HepG2 (cell line): ENCODE data around the gene APRT. TPM values are rescaled to one million over a fixed set of nuclear protein-coding genes. Genes with fewer than 3 reads are reported as not detected.

Experiments used
- DNMT3B ChIP-seq: conservative IDR thresholded peaks from 2 replicates; pipeline ENCODE4 v1.6.1; 2016; ENCODE audit warnings: missing biosample characterization, control low read depth
- DPF2 ChIP-seq: sonication (generic); formaldehyde crosslinking; IDR thresholded peaks from 2 replicates; pipeline ENCODE4 v1.4.0; 2020; ENCODE audit warnings: mild to moderate bottlenecking, low read depth, missing genetic modification reagents, borderline replicate concordance
- MAFG ChIP-seq: sonication (generic); formaldehyde crosslinking; IDR thresholded peaks from 2 replicates; pipeline ENCODE4 v1.5.1; 2020; ENCODE audit warnings: mild to moderate bottlenecking, missing genetic modification reagents
- MED1 ChIP-seq: sonication (generic); formaldehyde crosslinking; IDR thresholded peaks from 2 replicates; pipeline ENCODE4 v1.4.0; 2020; ENCODE audit warnings: missing genetic modification reagents
- NONO ChIP-seq, 2 experiments: fragments of 450-650 bp in 1 of 2; sonication (generic) in 1 of 2; formaldehyde crosslinking in 1 of 2; IDR thresholded peaks in 1 of 2; conservative IDR thresholded peaks in 1 of 2; 2 replicates each; pipeline versions ENCODE4 v1.6.1 to v1.8.0; 2017 to 2022; ENCODE audit warnings: mild to moderate bottlenecking in 1 of 2, missing genetic modification reagents in 1 of 2, moderate library complexity in 1 of 2
- RCOR2 ChIP-seq: IDR thresholded peaks from 2 replicates; pipeline ENCODE4 v1.6.1; 2016; ENCODE audit warnings: missing biosample characterization, missing genetic modification reagents
- SP1 ChIP-seq, 2 experiments: fragments of 450-650 bp in 1 of 2; sonication (generic) in 1 of 2; formaldehyde crosslinking in 1 of 2; IDR thresholded peaks; 2 replicates each; pipeline versions ENCODE4 v1.4.0 to v1.6.1; 2016 to 2020; ENCODE audit warnings: missing genetic modification reagents in 1 of 2
- ZNF124 ChIP-seq: sonication (generic); formaldehyde crosslinking; IDR thresholded peaks from 2 replicates; pipeline ENCODE4 v1.4.0; 2020; ENCODE audit warnings: missing genetic modification reagents
- ZNF232 ChIP-seq: sonication (generic); formaldehyde crosslinking; IDR thresholded peaks from 2 replicates; pipeline ENCODE4 v1.4.0; 2020; ENCODE audit warnings: missing genetic modification reagents, borderline replicate concordance
- ZNF432 ChIP-seq: sonication (generic); formaldehyde crosslinking; IDR thresholded peaks from 2 replicates; pipeline ENCODE4 v1.5.0; 2020; ENCODE audit warnings: missing genetic modification reagents, mild to moderate bottlenecking, borderline replicate concordance
- ZNF549 ChIP-seq: sonication (generic); formaldehyde crosslinking; IDR thresholded peaks from 2 replicates; pipeline ENCODE4 v1.5.0; 2020; ENCODE audit warnings: missing genetic modification reagents
- ZNF672 ChIP-seq: sonication (generic); formaldehyde crosslinking; IDR thresholded peaks from 2 replicates; pipeline ENCODE4 v1.8.1; 2022; ENCODE audit warnings: missing genetic modification reagents
- ZNF710 ChIP-seq: sonication (generic); formaldehyde crosslinking; IDR thresholded peaks from 2 replicates; pipeline ENCODE4 v1.5.0; 2020; ENCODE audit warnings: mild to moderate bottlenecking, missing genetic modification reagents, borderline replicate concordance
- polyA plus RNA-seq, 8 experiments: library from polyadenylated mRNA; depleted of rRNA in 3 of 8; stranded (reverse) in 7 of 8; unstranded in 1 of 8; fragments of >200 nt; fragmentation: Illumina TruSeq in 4 of 8; extraction: Trizol in 4 of 8; gene quantifications; 2 replicates each; pipeline versions ENCODE4 v1.2.1 to v1.2.3, GENCODE V29; 2011 to 2016; ENCODE audit warnings: low read depth in 4 of 8, missing spikeins in 1 of 8, mixed read lengths in 1 of 8; ENCODE audit not compliant: insufficient read depth in 1 of 8
- total RNA-seq, 5 experiments: library from RNA; depleted of rRNA; stranded (reverse); fragments of >200 nt; fragmentation: Illumina TruSeq; extraction: Trizol; gene quantifications; 2 replicates each; pipeline ENCODE4 v1.2.3, GENCODE V29; 2016; ENCODE audit warnings: low read depth in 1 of 5
- TF ChIP-seq, protein P1 (sequence below): sonication (generic); formaldehyde crosslinking; IDR thresholded peaks from 2 replicates; pipeline ENCODE4 v1.4.0; 2020; ENCODE audit warnings: mild to moderate bottlenecking, low read depth, missing genetic modification reagents
- TF ChIP-seq, protein P2 (sequence below): sonication (generic); formaldehyde crosslinking; IDR thresholded peaks from 2 replicates; pipeline ENCODE4 v1.5.1; 2020; ENCODE audit warnings: mild to moderate bottlenecking, missing genetic modification reagents, moderate library complexity
- TF ChIP-seq, protein P3 (sequence below): IDR thresholded peaks from 2 replicates; pipeline ENCODE4 v1.6.1; 2016; ENCODE audit warnings: missing compliant biosample characterization, missing genetic modification reagents, borderline replicate concordance
- TF ChIP-seq, protein P4 (sequence below): sonication (generic); formaldehyde crosslinking; IDR thresholded peaks from 2 replicates; pipeline ENCODE4 v1.4.0; 2020; ENCODE audit warnings: missing genetic modification reagents, low read depth, mild to moderate bottlenecking, borderline replicate concordance
- TF ChIP-seq, protein P5 (sequence below): sonication (generic); formaldehyde crosslinking; IDR thresholded peaks from 2 replicates; pipeline ENCODE4 v1.8.0; 2022; ENCODE audit warnings: missing genetic modification reagents, low read depth, mild to moderate bottlenecking, borderline replicate concordance

The APRT gene
- total and polyA plus RNA-seq, 2 of the 13 experiments (the other 11 are each of a cell fraction or from before 2014, with no cell fraction given): 155 to 242 TPM

DNA sequence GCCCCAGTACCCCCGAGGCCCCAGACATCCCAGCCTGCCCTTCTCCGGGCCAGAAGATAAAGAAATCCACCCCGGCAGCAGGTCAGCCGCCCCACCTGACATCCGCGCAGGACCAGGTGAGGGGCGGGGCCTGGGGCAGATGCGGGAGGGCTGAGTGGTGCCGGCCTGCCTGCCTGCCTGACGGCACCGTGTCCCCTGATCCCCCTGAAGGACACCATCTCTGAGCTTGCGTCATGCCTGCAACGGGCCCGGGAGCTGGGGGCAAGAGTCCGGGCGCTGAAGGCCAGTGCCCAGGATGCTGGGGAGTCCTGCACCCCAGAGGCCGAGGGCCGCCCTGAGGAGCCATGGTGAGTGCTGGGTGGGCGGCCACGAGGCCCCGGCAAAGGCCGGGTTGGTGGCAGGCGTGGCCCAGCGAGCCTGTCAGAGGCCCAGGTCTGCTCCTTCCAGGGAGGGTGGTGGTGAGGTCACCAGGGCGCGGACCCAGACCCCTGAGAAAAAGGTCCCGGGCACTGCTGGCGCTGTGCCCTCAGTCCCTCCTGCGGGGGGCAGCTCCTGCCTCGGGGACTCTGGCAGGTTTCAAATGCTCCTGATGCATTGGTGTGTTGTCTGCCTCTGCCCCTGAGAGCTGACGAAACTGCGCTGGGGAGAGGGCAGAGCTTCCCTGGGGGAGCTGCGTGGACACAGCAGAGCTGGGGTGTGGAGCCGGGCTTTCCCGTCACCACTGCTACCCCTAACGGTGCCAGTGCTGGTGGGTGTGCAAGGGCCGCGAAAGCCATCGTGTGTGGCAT is 7.0 kb downstream of the APRT start (continued):
- TF ChIP-seq NONO (IDR thresholded peaks at IDR 0.05) (no peak), NONO (CRISPR knock-in tag; conservative IDR thresholded peaks at IDR 0.05) (peak; percentile 70; the same call in 1 of the 2 replicates), RCOR2 (CRISPR knock-in tag) (no peak), ZNF232 (CRISPR knock-in tag) (no peak), MED1 (CRISPR knock-in tag) (peak; percentile 39; the same call in 1 of the 2 replicates), ZNF672 (CRISPR knock-in tag) (no peak), DNMT3B (CRISPR knock-in tag) (no peak), ZNF549 (no peak), DPF2 (CRISPR knock-in tag) (no peak), ZNF124 (CRISPR knock-in tag) (no peak), MAFG (peak; percentile 11; the same call in 1 of the 2 replicates), ZNF432 (no peak), SP1 (IDR thresholded peaks at IDR 0.05) (no peak), SP1 (CRISPR knock-in tag; IDR thresholded peaks at IDR 0.05) (peak; percentile 63; the same call in 1 of the 2 replicates), ZNF710 (CRISPR knock-in tag) (no peak; the same call in 1 of the 2 replicates)
- TF ChIP-seq, protein P1, sequence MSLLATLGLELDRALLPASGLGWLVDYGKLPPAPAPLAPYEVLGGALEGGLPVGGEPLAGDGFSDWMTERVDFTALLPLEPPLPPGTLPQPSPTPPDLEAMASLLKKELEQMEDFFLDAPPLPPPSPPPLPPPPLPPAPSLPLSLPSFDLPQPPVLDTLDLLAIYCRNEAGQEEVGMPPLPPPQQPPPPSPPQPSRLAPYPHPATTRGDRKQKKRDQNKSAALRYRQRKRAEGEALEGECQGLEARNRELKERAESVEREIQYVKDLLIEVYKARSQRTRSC (CRISPR knock-in tag): 0 out of 2 replicates have a peak, but pooled peaks have one; percentile 82
- TF ChIP-seq, protein P2, sequence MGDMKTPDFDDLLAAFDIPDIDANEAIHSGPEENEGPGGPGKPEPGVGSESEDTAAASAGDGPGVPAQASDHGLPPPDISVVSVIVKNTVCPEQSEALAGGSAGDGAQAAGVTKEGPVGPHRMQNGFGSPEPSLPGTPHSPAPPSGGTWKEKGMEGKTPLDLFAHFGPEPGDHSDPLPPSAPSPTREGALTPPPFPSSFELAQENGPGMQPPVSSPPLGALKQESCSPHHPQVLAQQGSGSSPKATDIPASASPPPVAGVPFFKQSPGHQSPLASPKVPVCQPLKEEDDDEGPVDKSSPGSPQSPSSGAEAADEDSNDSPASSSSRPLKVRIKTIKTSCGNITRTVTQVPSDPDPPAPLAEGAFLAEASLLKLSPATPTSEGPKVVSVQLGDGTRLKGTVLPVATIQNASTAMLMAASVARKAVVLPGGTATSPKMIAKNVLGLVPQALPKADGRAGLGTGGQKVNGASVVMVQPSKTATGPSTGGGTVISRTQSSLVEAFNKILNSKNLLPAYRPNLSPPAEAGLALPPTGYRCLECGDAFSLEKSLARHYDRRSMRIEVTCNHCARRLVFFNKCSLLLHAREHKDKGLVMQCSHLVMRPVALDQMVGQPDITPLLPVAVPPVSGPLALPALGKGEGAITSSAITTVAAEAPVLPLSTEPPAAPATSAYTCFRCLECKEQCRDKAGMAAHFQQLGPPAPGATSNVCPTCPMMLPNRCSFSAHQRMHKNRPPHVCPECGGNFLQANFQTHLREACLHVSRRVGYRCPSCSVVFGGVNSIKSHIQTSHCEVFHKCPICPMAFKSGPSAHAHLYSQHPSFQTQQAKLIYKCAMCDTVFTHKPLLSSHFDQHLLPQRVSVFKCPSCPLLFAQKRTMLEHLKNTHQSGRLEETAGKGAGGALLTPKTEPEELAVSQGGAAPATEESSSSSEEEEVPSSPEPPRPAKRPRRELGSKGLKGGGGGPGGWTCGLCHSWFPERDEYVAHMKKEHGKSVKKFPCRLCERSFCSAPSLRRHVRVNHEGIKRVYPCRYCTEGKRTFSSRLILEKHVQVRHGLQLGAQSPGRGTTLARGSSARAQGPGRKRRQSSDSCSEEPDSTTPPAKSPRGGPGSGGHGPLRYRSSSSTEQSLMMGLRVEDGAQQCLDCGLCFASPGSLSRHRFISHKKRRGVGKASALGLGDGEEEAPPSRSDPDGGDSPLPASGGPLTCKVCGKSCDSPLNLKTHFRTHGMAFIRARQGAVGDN (CRISPR knock-in tag): peak; percentile 88
- TF ChIP-seq, protein P3, sequence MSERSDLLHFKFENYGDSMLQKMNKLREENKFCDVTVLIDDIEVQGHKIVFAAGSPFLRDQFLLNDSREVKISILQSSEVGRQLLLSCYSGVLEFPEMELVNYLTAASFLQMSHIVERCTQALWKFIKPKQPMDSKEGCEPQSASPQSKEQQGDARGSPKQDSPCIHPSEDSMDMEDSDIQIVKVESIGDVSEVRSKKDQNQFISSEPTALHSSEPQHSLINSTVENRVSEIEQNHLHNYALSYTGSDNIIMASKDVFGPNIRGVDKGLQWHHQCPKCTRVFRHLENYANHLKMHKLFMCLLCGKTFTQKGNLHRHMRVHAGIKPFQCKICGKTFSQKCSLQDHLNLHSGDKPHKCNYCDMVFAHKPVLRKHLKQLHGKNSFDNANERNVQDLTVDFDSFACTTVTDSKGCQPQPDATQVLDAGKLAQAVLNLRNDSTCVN (CRISPR knock-in tag): 0 out of 2 replicates have a peak, but pooled peaks have one; percentile 10
- TF ChIP-seq, protein P4, sequence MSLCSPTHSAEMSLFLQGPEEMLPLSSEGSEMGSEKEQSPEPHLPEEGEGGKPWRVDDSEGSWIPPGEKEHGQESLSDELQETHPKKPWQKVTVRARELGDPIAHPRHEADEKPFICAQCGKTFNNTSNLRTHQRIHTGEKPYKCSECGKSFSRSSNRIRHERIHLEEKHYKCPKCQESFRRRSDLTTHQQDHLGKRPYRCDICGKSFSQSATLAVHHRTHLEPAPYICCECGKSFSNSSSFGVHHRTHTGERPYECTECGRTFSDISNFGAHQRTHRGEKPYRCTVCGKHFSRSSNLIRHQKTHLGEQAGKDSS (CRISPR knock-in tag): 0 out of 2 replicates have a peak, but pooled peaks have one; percentile 74
- TF ChIP-seq, protein P5, sequence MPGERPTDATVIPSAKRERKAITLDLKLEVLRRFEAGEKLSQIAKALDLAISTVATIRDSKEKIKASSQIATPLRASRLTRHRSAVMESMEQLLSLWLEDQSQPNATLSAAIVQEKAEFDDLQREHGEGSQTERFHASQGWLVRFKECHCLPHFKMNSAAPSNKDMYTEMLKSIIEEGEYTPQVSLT (CRISPR knock-in tag): 0 out of 2 replicates have a peak, but pooled peaks have one; percentile 31
